Endometrium (tissue), 2 donors: Measurements from ENCODE around the gene ROR1.
A peak's percentile ranks its signal among the peaks of the same experiment; 100 is the strongest.

Experiments used
- FAIRE-seq: peaks from 2 replicates; lab custom pipeline; 2012; peaks lifted over from hg19 to GRCh38; lab: Jason Lieb, UNC
- donor health status: control.
- donor health status: control.

ROR1 gene

DNA sequence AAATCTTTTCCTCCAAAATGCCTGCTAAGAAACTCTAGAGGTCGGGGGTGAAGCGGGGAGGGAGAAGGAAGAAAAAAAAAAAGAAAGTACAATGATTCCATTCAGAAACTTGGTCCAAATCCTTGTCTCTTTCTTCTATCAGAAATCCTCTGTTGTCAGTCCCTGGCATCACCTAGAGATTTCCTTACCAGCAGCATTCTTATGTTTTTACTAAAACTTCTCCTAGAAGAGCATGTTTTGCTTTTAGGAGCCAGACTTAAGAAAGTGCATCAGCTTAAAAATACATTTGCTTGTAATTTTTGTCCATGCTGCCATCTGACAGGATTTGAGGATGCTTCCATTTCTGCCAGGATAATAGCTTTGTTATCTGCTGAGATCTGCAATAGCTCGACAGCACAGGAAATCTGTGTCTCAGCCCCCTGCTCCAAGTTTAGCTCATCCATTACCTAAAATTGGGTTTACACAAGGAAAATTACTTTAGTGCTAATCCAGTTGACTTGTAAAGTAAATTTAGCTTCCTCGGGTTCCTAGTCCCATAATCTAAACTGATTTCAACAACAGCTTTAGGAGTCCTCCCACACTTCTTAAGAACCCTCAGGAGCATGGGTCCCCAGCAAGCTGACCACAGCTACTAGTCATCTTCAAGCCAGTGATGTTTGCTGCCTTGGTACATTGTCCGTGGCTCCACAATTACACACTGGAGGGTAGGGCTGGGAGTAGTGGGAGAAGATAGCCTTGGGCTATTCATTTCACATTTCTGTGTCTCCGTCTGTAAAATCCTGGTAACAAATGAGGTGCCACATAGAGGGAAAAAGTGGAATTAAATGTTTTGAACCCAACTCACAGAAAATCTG is 337.3 kb downstream of the ROR1 start:
- FAIRE-seq, result no peak

DNA sequence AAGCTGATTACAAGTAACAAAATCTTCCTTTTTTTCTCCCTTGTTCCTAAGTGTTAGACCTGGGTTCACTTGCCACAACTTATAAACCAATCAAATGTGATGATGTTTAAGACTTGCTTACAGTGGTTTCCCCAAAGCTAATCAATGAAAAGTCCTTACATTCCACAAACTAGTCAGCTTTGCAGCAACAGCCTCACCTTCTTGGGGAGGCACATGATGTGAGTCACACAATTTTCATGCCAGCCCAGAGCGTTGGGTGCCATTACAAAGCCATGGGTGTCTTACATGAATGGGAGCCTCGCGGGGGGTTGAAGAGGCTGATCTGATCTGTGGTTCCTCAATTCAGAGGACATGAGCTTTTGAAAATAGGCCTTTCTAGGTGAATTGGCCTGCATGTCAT is 338.0 kb downstream of the ROR1 start:
- FAIRE-seq, result no peak

DNA sequence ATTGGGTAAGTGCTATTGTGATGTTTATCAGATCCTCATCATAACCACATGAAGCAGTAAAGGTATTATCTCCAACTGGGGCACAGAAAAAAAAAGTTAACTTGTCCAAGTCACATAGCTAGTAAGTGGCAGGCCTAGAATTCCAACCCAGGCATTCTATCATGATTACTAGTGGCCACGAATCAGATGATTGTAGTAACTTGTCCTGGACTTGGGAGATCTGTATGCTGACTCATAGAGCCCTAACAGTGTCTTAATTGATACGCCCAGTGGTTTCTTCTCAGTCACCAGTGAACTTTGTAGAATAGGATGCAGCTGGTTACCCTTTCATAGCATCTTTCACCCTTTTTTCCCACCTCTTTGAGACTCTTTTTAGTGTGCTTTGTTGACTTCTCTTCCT is 338.5 kb downstream of the ROR1 start:
- no peak for FAIRE-seq

GRCh38 chr1:64114012-64114525 is 340.3 kb downstream of the ROR1 start:
- no peak for FAIRE-seq

- FAIRE-seq, result no peak
Observed at GRCh38 chr1:64116537-64116936, 342.7 kb downstream of the ROR1 start.

GRCh38 chr1:64117492-64117891 is 343.7 kb downstream of the ROR1 start:
- FAIRE-seq, result no peak

- no peak for FAIRE-seq
Observed at GRCh38 chr1:64121766-64122385, 348.1 kb downstream of the ROR1 start.

DNA sequence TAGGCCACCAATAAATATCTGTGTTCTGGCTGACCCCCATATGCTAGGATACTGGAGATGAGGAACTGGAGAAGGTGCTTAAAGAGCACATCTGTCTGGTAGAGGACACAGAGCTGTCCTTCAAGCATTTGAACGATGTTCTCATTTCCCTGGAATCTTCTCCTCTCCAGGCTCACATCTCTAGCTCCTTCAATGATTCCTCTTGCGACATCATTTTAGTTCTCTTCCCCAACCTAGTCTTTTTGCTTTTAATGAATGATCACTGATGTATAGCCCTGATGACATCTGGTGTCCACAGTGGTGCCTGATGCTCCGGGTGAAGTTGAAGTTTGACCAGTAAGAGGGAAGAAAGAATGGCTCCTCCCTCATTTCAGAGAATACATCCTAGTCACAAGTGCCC is 348.8 kb downstream of the ROR1 start:
- FAIRE-seq, result no peak

DNA sequence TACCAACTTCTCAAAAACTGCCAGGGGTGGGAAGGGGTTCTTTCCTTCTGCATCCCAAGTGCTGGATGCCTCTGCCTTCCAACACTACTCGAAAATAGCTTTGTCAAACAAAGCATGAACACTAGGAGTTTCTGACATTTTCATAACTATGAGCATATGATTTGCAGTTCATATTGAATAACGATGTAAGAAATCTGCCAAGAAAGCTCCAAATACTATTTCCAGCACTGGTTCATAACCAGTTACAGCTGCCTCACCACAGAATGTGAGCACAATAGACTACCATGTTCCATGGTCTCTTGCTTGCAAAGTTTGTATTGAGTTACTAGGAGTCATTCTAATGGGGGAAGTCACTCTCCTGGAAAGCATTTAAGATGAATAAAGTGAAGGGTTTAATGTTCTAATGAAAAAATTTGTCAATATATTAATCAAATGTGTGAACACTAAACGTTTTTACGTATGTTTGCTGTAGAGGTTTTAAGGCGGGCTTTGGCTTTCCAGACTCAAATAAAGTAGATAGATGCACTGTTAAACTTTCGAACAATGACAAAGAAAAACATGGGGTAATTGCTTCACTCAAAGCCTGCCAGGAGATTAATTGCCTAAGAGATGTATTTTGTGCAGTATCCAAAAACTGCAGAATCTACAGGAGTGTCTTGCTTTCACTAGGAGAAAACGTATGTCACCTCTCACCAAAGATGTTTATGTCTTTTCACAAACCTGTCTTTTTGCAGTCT is 351.1 kb downstream of the ROR1 start:
- no peak for FAIRE-seq

- FAIRE-seq, result no peak
Observed at GRCh38 chr1:64126581-64126980, 352.8 kb downstream of the ROR1 start.

- FAIRE-seq, result no peak
Observed at GRCh38 chr1:64127297-64127696, 353.5 kb downstream of the ROR1 start.

DNA sequence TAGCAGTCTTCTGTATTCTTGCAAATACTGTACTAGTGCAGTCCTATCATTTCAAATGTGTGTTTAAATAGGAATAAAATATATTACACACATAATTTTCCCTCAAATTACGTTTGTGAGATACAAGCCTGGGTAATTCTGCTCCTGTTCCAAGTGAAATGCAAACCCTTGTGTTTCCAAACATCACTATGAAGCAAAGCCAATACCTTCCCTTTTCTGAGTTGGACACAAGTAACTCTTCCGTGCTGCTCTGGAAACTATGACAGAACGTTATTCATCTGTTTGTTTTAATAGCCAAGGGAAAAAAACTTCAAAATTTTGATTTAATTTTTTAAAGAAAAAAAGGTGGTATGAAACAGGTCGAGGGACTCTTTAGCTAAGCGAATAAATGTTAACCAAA is 355.9 kb downstream of the ROR1 start:
- FAIRE-seq, result no peak

DNA sequence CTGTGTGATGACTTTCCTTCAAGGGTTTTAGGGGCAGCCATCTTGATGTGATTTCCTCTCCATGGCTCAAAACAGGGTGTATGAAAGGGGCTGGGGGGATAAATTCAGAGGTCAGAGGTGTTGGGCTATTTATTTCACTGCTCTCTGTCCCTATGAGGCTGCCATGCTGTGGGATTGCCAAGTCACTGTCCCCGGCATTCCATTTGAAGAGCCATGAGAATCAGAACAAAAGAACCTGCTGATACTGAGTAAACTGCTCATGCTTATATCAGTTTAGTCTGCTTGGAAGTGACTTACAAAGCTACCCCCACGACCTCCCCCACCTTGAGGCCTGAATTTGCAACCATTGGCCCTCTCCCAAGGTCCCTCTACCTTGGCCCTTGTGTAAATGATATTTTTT is 357.3 kb downstream of the ROR1 start:
- no peak for FAIRE-seq

GRCh38 chr1:64133036-64133435 is 359.2 kb downstream of the ROR1 start:
- no peak for FAIRE-seq

DNA sequence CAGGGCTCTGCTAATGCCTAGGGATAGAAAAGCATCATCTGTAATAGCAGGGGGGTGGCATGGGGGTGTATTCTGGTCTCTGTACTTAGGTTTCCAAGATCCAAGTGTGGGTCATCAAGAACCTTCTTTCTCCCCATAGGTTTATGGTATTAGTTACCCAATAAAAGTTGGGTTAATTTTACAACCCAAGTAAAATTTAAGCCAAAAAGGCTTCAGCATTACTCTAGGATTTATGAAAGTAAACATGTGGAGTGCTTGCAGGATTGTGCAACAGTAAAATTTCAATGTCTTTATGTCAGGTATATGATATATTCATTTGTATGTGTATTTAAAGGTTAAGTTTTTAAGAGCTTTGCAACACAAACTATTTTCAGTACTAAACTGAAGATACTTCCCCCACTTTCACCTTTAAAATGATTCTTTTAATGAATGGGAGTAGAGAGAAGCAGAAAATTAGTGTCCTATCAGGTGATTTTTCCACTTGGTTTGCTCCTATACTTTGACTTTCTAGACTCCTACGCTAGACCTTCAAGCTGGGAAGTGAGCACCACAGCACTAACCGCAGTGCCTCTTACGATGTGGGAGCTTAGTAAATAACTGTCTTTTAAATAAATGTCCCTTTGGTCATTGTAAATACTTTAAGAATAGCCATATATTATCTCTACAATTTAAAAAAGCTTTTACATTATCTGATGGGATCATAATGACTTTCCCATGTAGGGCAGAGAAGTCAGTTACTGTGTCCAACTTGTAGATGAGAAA is 361.8 kb downstream of the ROR1 start:
- FAIRE-seq, result peak; percentile 57

- no peak for FAIRE-seq
Observed at GRCh38 chr1:64136296-64136695, 362.5 kb downstream of the ROR1 start.

- peak; percentile 93 for FAIRE-seq
Observed at GRCh38 chr1:64136752-64137411, 363.1 kb downstream of the ROR1 start.

GRCh38 chr1:64137412-64137803 is 363.6 kb downstream of the ROR1 start:
- FAIRE-seq, result peak; percentile 60

DNA sequence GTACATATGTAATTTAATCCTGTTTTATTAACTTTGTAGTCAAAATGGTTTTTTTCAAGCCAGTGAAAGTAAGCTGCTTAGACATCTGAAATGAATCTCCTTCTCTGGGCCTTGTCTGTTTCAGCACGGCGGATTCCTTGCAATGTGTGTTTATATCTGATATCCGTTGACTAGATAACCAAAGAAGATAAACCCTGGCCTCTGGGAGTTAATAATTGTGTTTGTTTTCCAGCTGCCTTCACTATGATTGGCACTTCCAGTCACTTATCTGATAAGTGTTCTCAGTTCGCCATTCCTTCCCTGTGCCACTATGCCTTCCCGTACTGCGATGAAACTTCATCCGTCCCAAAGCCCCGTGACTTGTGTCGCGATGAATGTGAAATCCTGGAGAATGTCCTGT is 366.1 kb downstream of the ROR1 start:
- no peak for FAIRE-seq

DNA sequence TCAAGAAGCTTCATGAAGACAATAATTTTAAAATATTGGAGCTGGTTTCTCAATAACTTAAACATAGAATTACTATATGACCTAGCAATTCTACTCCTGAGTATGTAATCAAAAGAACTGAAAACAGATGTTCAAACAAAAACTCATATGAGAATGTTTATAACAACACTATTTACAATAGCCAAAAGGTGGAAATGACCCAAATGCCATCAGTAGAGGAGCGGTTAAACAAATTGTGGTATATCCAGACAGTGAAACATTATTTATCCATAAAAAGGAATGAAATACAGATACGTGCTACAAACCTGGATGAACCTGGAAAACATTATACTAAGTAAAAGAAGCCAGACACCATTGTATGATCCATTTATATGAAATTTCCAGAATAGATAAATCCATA is 366.8 kb downstream of the ROR1 start:
- FAIRE-seq, result no peak

DNA sequence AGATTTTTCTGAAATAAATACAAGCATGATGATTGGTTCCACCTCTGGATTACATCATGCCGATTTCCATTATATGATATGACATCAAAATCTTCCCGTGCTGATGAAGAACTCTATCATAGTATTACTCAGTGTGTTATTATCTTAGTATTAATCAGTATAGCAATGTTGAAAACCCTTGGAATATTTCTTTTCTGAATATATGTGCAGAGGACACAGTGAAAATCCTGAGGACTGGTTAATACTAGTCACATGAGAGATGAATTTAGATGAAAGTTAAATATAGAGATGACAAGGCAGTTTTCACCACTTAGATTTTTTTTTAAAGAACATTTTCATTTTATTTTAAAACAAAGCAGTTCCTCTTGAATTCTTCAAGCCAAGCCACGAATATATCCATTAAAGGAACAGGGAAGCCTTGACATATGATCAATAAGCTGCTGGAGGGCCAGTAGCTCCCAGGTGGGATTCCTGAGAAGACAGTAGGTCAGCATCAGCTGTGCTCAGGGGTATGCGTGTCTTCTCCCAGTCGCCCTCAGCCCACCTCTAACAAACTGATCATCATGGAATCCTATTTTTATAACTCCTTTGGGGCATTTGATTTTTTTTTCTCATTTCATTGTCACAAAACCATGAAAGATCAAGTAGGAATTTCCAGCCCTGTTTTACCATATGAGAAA is 373.4 kb downstream of the ROR1 start:
- FAIRE-seq, result no peak
